HK-2 (cell line): ENCODE data around the gene TMEM107.
"Not testable (repeated sequence)": the region's sequence is repeated elsewhere in the genome, so short reads cannot be mapped to it uniquely, and the experiment has no call there.

Source experiments
- DNase-seq: peaks from one replicate; pipeline ENCODE4 v3.0.0-alpha.2; 2018; ENCODE audit not compliant: unreplicated experiment

The TMEM107 gene

GRCh38 chr17:8176197-8176940 is at the start of gene TMEM107:
TSS of gene TMEM107 (minus strand) at chr17:8176380. CDS start at chr17:8176286, 94 bp downstream.
- peak; percentile 87 for DNase-seq

GRCh38 chr17:8224891-8225812 is 49.0 kb upstream of the TMEM107 start:
- DNase-seq, result no peak

GRCh38 chr17:8223356-8224126 is 47.4 kb upstream of the TMEM107 start:
- DNase-seq, result peak; percentile 80

GRCh38 chr17:8222630-8223355 is 46.6 kb upstream of the TMEM107 start:
- peak; percentile 96 for DNase-seq

- no peak for DNase-seq
These were observed 46.1 kb upstream of the TMEM107 start for GRCh38 chr17:8222380-8222629.

- peak; percentile 90 for DNase-seq
These were observed 45.6 kb upstream of the TMEM107 start for GRCh38 chr17:8221663-8222379.

GRCh38 chr17:8220783-8221662 is 44.8 kb upstream of the TMEM107 start:
- DNase-seq, result peak; percentile 96

GRCh38 chr17:8214000-8214399 is 37.8 kb upstream of the TMEM107 start:
- DNase-seq, result not testable (repeated sequence)

- no peak for DNase-seq
These were observed 36.4 kb upstream of the TMEM107 start for GRCh38 chr17:8212312-8213180.

GRCh38 chr17:8210761-8211458 is 34.7 kb upstream of the TMEM107 start:
- DNase-seq, result peak; percentile 34

- peak; percentile 94 for DNase-seq
These were observed 34.0 kb upstream of the TMEM107 start, which contains the start of gene AURKB for GRCh38 chr17:8209907-8210760. TSS of gene AURKB (minus strand) at chr17:8210575. CDS start at chr17:8210224, 351 bp downstream.

GRCh38 chr17:8206536-8206935 is 30.4 kb upstream of the TMEM107 start:
- DNase-seq, result no peak

GRCh38 chr17:8204761-8205555 is 28.8 kb upstream of the TMEM107 start:
- DNase-seq, result no peak

- peak; percentile 79 for DNase-seq
These were observed 16.1 kb upstream of the TMEM107 start for GRCh38 chr17:8192070-8192815.

GRCh38 chr17:8190506-8190905 is 14.3 kb upstream of the TMEM107 start:
- DNase-seq, result no peak
